GM12801 (cell line): ENCODE measurements around the gene PHF12.

ENCODE experiments used
- CTCF ChIP-seq: IDR thresholded peaks from one replicate; pipeline ENCODE4 v1.5.1; 2011; ENCODE audit warnings: control low read depth; ENCODE audit not compliant: insufficient read length; ENCODE audit errors: extremely low read depth

PHF12 gene

DNA sequence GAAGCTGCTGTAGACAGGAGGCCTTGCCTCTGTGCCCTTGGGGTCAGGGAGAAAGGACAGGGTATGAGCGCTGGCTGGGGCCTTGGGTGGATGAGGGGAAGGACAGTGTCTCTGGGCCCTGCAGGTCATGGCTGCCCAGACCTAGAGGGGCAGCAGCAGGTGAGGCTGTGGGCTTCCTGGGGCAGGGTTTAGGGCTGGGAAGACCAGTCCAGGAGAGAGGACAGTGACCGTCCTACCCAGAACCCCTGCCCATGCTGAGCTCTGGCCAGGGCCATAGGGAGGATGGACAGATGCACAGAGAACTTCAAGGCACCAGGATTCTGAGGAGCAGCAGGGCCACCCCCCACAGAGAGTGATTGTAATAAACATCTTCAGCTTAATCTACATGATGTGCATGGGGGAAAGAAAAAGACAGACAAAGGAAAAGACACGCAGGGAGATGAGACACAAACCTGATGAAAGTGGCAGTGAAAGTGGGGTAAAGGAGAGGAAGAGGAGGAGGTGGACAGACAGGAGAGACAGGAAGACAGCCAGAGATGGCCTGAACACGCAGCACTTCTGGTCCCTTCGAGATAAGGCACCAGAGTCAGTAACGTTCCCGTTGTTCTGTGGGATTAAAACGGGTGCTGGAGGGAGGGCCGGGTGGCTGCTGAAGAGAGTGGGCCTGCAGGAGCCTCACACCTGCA is 71.3 kb downstream of the PHF12 start:
- no peak for TF ChIP-seq CTCF

GRCh38 chr17:28878981-28879380 is 72.3 kb downstream of the PHF12 start:
- TF ChIP-seq CTCF: no peak

GRCh38 chr17:28878158-28878910 is 73.0 kb downstream of the PHF12 start:
- TF ChIP-seq CTCF: no peak

GRCh38 chr17:28875848-28876550 is 75.3 kb downstream of the PHF12 start:
- TF ChIP-seq CTCF: no peak

DNA sequence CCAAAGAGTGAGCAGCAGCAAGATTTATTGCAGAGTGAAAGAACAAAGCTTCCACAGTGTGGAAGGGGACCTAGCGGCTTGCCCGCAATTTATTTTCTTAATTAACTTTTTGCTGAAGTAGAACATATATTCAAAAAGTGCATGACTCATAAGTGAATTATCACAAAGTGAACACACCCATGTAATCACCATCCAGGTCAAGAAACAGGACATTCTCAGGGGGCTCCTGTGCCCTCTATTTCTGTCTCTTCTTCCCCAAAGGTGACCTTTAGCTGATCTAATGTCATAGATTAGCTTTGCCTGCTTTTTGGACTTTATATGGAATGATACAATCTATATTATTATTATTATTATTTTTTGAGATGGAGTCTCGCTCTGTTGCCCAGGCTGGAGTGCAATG is 76.6 kb downstream of the PHF12 start:
- no peak for TF ChIP-seq CTCF

GRCh38 chr17:28873839-28874238 is 77.5 kb downstream of the PHF12 start:
- TF ChIP-seq CTCF: no peak

DNA sequence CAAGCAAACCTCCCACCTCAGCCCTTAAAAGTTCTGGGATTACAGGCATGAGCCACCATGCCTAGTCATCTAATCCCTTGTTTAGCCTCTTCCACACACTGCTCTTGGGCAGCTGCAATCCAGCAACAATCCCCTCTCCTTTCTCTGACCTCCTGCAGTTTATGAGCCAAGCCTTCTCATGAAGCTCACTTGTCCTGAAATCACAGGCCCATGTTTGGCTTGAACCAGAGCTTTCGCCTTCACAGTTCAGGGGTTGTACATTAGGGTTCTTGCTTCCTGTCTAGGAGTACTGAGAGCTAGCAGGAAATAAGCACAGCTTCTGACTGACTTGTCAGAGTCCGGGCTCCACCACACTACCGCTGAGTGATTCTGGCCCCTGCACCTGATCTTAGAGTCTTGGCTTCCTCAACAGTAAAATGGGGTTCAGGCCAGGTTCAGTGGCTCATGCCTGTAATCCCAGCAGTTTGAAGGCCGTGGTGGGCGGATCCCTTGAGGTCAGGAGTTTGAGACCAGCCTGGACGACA is 80.2 kb downstream of the PHF12 start:
- no peak for TF ChIP-seq CTCF
